HG03378 (cell line): Measurements from ENCODE around the gene PRKG1.
A peak's percentile ranks its signal among the peaks of the same experiment; 100 is the strongest.

Source experiments
- ATAC-seq: cut with Tn5 transposase; IDR thresholded peaks from one replicate; pipeline ENCODE4 v1.9.1; 2021; ENCODE audit warnings: mild to moderate bottlenecking, moderate library complexity; ENCODE audit not compliant: unreplicated experiment

The PRKG1 gene

DNA sequence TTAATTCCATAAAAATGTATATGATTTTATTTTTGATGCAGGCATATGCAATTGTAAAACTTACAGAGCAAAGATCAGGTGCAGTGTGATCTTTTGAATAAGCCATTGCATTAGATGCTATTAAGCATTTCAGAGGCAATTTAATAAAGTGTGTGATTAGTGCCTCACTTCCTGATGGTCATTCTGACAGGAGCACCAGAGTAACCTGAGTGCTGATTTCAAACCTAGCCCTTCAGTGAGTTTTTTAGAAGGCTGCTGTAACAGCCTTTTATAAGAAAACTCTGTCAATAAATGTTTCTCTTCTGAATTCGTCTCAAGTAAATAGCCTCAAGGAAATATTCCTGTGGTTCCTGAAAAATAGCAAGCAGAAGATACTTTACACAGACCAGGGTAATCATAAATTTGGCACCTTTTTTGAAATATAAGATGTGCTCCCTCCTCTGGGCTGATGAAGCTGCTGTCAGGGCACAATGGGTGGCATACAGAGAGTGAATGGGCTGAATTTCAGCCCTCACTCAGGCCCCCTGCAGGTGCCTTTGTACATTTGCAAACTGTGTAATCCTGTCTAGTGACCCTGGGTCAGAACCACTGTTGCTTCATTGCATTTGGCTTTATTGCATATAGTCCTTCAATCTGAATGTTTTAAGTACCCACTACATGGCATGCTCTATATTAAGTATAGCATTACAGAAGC is 818.8 kb downstream of the PRKG1 start:
- peak; percentile 91 for ATAC-seq

DNA sequence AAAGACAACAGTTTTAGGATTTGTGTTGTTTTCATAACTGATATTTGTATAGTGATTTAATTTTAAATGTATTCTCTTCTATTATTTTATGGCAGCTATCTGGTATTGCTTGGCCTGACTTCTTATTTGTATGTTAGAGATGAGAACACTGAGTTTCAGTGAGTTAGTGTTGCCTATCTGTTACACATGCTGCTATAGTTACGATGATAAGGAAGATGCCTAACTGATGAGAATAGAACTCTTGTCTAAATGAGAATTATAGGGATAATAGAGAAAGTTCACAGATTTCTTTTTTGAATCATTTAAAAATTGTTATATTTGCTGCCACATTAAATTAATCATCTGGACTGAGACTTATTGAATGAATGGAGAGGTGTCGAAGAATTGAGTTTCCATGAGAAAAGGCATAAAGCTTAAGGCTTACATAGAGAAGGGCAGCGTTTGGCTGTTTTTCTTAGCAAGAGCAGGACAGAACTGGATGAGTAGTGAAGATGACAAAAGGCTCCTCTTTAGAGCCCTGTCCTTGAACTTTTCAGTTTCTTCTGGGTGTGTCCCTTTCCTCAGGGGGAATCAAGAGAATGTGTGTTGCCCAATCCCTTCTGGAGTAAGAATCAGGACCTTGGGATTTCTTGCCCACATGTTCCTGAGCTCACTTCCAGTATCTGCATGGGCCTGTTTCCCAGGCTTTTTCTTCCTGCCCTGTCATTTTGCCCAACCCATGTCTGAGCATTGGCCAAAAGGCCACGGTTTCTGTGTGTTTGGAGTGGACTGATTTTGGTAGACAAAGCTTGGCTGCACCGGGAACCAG is 820.7 kb downstream of the PRKG1 start:
- no peak for ATAC-seq

DNA sequence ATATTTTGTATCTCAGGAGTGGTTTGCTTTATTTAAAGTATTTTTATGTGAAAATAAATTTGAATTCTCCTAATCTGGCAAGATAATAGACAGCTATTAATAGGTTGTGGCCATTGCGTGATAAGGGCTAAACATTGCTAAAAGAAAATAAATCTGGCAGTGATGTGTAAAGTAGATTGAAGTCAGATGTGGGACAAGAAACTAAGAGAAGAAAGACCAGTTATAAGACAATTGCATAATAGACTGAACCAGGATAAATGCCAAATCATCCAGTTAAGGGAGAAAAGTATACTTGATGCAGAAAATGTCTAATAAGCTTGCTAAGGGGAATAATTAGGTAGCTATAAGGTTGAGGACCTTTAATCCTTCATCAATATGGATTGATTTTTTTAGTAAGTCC is 822.6 kb downstream of the PRKG1 start:
- ATAC-seq: no peak

DNA sequence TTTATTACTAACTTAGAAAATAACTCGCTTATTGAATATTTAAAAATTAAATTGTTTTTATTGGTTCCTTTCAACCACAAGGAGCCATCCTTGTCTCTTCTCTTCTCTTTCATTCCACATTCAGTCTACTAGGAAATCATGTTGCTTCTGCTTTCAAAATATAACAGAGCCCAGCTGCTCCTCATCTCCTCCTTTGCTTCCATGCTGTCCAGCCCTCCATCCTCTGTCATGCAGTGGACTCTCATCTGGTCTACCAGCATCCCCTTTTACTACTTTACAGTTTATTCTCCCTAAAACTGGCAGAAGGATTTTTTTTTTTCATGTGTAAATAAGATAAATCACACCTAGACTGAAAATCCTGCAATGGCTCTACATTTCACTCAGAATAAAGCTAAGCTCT is 823.3 kb downstream of the PRKG1 start:
- no peak for ATAC-seq

DNA sequence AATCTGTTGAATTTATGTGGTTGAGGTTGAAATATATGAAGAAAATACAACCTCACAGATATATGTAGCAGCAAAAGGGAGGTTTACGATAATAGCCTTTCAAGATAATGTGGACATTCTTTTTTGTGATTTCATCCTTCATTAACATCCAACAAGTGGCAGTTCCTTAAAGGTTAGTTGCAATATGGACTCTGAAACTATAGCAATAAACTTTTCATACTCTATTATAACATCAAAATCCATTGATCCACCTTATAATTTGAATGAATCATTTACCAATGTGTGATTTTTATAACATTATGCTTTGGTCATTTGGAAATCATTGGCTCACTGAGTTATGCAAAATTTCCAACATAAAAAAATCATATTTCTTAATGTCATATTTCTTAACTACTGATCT is 825.9 kb downstream of the PRKG1 start:
- no peak for ATAC-seq

DNA sequence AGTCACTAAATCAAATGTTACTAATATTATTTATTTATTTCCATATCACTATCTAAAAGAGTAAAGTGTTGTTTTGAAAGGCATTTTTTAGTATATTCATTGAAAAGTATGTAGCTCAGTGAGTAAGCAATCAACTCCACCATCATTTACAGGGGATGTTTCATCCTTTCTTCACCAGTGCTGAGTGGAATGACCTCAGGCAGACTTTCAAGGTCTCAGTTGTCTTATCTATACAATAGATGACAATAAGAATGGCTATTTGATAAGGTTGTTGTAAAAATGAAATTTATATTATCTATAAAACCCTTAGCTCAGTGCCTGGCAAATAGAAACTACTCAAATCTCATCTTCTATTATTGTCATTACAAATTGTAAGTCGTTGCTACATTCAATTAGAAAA is 829.4 kb downstream of the PRKG1 start:
- ATAC-seq: no peak

DNA sequence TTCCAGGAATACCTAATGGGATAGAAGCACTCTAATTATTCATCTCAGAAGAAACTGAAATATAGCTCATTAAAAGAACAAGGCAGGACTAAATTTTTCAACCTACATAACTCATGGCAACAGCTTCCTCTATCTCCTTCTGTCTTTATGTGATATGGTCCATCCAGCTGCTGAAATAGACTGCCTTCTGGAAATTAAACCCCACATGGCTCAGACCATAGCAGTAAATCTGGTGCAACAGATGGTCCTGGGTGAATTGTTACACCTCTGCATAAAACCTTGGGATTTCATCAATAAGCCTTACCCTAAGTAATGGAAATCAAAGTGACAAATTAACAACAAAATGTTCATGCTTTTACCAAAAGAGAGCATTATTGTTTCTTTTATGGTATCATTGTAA is 830.7 kb downstream of the PRKG1 start:
- no peak for ATAC-seq

DNA sequence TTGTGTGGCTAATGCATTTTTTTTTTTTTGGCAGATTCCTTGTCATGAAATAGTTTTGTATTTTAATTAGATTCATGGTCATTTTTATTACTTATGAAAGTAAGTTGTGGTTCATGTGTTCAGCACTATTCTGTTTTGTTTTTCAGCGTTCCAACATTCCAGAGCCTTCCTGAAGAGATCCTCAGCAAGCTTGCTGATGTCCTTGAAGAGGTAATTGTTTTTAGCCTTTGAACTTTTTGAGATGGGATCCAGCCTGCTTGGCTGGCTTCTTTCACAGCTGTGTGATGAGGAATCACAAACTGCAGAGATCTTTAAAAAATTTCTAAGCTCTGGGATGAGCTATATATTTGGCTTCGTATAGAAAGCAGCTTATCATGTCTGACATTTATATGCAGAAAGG is 833.1 kb downstream of the PRKG1 start:
- ATAC-seq: no peak

DNA sequence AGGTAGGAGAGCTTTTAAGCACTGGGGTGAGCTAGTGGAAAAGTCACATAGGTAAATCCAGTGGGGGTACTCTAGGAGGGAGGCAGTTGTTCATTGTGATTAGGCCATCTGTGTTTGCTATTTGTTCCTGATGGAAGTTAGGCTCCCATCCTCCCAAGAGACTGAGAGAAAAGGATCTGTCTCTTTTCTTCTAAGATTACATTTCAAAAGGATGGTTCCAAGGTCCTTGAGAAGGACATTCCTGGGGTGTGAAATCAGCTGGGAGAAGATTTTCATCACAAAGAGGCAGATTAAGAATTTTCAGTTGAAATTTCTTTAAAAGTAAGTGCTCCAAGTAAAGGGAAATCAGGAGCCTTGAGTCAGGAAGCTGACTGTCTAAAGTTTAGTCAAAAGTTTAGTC is 835.9 kb downstream of the PRKG1 start:
- ATAC-seq: no peak

DNA sequence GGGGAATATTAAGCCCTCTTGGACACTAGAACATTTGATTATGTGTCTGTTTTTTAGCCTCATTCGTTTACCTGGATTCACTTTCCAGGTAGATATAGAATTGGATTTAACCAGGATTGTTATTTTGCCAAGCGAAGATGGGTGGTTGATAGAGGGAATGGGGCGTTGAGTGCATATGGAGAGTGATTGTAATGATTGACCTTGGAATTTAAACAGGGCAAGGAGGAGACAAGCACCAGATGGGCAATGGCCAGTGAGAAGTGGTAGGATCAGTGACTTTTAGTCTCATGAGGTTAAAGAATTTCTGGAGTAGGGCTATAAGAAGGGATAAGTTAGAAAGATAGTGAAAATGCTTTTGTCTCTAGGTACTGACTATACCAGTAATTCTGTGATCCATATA is 836.3 kb downstream of the PRKG1 start:
- ATAC-seq: no peak

DNA sequence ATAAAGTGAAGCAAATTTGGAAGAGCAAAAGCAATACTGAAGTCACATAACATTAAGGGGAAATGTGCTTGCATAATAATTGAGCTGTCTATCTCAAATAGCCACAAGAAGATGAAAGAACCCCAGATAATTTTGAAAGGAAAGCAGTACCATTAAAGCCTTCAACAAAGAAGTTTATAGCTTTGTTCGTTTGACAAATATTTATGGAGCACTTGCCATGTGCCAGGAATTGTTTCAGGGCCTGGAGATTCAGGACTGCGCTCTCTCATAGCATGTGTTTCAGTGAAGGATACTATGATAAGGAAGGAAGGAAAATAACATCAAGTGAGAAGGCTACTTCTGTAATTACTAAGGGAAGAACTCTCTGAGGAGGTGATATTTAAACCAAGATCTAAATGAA is 837.4 kb downstream of the PRKG1 start:
- no peak for ATAC-seq

DNA sequence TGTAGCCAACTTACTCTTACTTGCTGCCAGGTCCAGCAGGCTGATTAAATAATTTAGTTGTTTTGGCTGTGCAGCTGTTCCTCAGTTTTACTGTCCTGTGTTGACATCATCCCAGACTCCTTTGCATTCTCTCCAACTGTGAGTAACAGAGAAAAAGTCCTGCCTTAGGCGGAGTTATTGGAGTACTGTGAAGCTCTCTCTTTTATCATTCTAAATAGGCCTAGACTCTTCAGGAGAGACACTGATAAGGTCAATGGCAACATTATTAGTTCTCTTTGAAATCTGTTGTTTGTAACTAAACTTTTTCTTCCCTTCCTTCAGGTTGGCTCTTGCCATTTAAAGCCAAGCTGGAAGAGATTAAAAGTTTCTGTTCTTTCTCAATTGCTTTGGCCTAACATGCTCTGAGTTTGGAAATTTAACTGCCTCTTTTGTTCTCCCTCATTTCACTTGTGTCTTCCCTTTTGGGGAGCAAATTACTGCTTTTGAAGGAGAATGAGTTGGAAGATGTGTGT is 840.8 kb downstream of the PRKG1 start:
- ATAC-seq: no peak

DNA sequence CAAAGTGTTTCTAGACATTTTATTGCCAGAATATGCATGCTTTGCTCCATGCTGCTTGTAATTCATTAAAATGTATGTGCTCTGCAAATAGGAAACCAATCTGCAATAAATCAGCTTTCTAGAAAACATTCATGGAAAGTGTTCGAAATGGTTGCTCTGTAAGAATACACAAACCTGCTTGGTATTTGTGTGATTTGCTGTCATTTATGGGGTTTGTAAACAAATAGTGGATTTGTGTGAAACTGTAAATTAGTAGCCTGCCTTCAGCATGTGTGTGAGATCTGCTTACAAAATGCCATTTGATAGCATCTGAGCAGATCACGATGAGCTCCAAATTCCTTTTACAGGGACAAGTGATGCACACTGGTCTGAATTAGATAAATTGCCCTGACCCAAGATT is 844.2 kb downstream of the PRKG1 start:
- no peak for ATAC-seq

DNA sequence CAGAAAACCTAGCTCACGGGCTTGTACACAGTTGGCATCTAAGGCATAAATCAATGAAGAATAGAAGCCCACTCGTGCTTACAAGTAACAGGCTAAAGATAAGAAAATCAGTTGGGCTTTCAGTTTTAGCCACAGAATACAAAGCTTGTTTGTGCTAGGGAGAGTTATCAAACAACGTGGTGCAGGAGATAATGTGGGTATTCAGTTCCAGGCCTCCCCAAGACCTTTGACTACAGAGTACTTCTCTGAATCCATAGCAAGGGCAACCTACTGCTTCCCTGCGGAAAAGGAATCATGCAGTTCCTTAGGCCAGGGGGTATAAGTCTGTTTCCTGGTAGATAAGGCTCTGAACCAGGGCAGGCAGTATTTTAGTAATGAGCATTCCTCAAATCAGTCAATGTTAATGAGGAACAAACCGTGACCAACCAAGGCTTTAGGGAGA is 844.6 kb downstream of the PRKG1 start:
- ATAC-seq: peak; percentile 43

DNA sequence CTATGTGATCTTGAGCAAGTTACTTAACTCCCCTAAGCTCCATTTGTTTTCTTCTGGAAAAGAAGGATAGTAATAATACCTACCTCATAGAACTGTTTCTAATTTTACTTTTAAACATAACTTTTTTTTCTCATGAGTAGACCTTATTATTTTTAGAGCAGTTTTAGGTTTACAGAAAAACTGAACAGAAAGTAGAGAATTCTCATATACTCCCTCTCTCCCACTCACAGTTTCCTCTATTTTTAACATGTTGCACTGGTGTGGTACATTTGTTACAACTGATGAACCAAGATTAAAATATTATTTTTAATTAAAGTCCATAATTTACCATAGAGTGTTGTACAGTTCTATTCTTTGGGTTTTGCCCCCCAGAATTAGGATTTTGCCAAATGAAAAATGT is 846.4 kb downstream of the PRKG1 start:
- ATAC-seq: no peak

DNA sequence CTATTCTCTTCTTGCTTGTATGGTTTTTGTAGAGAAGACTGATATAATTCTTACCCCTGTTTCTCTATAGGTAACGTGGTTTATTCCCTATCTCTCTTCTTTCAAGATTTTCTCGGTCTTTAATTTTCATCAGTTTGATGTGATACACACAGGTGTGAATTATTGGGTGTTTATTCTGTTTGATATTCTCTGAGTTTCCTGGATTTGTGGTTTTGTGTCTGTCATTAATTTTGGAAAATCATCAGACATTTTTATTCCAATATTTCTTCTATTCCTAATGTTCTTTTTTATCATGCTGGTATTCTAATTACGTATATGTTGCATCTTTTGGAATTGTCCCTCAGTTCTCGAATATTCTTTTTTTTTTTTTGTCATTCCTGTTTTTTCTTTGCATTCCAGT is 850.1 kb downstream of the PRKG1 start:
- no peak for ATAC-seq

DNA sequence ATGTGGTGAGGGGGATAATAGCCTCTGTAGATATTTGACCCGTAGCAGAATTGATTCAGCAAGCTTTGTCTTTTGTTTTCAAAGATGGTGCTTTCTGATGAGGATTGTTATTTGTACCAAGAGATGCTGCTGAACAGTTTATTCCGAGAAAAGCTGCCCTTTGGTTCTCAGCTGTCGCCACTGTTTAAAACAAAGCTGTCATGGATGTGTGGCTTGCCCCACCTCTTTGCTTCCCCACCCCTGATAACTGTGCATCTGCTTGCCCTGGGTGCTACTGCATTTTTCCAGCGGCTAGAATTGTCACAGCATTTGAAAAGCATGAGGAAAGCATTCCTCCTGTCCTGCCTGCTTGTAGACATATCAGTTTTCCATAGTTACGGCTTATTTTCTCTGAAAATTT is 852.0 kb downstream of the PRKG1 start:
- ATAC-seq: no peak

DNA sequence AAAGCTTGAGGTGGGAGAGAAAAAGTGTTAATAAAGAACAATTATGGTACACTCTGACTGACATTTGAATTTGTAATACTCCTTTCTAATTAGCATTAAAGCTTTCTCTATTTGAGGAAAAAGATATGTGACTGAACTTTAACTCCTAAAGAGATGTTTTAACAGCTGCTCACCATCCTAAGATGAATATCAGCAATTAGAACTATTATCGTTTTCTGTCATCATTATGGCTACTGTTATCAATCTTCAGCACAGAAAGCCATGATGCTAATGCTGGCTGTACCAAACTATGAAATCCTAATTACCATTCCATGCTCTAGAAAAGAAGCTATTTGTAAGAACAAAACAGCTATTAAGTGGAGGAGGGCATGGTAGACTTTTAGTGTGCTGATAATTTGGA is 853.9 kb downstream of the PRKG1 start:
- no peak for ATAC-seq

DNA sequence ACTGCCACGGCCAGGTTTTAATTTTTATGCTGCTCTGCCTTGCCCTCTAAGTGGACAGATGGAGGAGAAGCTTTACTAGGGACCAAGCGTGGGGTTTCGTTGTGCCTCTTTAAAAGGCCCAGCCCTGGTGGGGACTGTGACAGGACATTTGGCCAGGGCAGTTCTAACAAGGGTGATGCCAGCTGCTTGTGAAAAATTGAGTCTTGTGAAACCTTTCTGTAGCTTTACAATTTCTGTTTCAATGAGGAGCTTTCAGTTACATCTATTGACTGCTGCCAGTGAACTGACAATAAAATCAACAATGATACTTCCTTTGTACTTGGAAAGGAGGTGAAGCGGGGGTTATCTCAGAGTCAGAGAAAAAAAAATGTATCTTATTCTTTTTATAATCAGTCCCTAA is 858.2 kb downstream of the PRKG1 start:
- ATAC-seq: no peak

DNA sequence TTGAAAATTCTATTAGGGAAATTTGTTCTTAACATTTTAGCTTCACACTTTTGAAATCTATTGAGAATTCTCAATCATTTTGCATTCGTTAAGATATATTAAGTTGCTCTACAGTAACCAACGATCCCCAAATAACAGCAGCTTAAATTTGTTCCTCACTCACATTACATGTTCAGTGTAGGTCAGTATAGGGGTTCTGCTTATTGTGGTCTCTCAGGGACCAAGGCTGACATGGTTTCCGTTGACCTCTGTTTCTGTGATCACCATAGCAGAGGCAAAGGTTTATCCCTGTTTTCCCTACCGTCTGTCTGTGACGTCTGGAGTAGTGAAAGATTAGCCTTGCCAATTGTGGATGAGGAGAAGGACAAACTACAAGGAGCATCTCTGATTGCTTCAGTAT is 860.1 kb downstream of the PRKG1 start:
- ATAC-seq: no peak

DNA sequence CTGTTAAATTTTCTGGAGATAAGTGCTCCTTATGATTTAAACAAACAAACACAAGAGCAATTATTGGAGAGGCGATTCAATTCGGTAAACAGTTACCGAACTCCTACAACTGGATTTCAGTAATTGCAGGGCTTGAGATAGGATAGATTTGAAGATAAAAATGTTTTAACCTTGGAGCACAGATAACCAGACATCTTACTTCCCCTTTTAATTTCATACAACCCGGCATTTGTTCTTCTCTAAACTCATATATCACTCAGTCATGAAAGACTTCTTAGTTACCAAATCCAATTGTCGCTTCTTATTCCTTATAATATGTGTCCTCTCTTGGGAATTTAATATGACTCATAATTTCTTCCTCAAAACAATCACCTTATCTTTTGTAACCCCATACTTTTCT is 861.1 kb downstream of the PRKG1 start:
- ATAC-seq: no peak
